Tibial nerve (tissue), 4 donors: Measurements from ENCODE around the gene E2F4. TPM values are rescaled to one million over a fixed set of nuclear protein-coding genes. Genes with fewer than 3 reads are reported as not detected.

Source experiments
- DNase-seq, 2 donors: peaks; one replicate each; pipeline ENCODE4 v3.0.0-alpha.2; 2019; ENCODE audit warnings: low spot score in 2 of 2
- H3K27ac ChIP-seq, 4 donors: fragments of 200-600 bp; sonication (generic) in 3 of 4; one replicate each; pipeline ENCODE4 v1.5.1; 2017 to 2019; ENCODE audit warnings: mild to moderate bottlenecking in 1 of 4
- H3K27me3 ChIP-seq, 2 donors: fragments of 200-600 bp; sonication (generic) in 1 of 2; one replicate each; pipeline versions ENCODE4 v1.5.1 to v1.6.0; 2017 to 2019
- H3K36me3 ChIP-seq, 3 donors: fragments of 200-600 bp; sonication (generic); one replicate each; pipeline ENCODE4 v1.5.1; 2018 to 2019
- H3K4me1 ChIP-seq, 4 donors: fragments of 200-600 bp; sonication (generic) in 3 of 4; one replicate each; pipeline ENCODE4 v1.5.1; 2017 to 2019
- H3K4me3 ChIP-seq, 4 donors: fragments of 200-600 bp; sonication (generic) in 3 of 4; one replicate each; pipeline ENCODE4 v1.5.1; 2017 to 2019; ENCODE audit warnings: mild to moderate bottlenecking in 1 of 4, moderate library complexity in 1 of 4
- H3K9me3 ChIP-seq, 4 donors: fragments of 200-600 bp; sonication (generic) in 3 of 4; one replicate each; pipeline ENCODE4 v1.5.1; 2017 to 2019
- EP300 ChIP-seq, 2 donors: sonication (generic); formaldehyde crosslinking; IDR thresholded peaks; one replicate each; pipeline ENCODE4 v1.6.1; 2017; ENCODE audit warnings: antibody characterized with exemption in 2 of 2, mild to moderate bottlenecking in 1 of 2
- POLR2A ChIP-seq, 2 donors: fragments of 450-650 bp; IDR thresholded peaks; one replicate each; pipeline ENCODE4 v1.6.1; 2017; ENCODE audit warnings: antibody characterized with exemption in 2 of 2, mild to moderate bottlenecking in 2 of 2, moderate library complexity in 2 of 2
- WGBS, 2 donors: methylation state at CpG; one replicate each; pipeline ENCODE4 v1.1.5; 2018; 5-methylcytosine and 5-hydroxymethylcytosine counted together
- total RNA-seq, 4 donors: library from RNA; depleted of rRNA; stranded (reverse); fragments of >200 nt; gene quantifications; one replicate each; pipeline ENCODE4 v1.1.0, GENCODE V29; 2016
- TF ChIP-seq, protein P1 (sequence below), 5 experiments: fragments of 200-600 bp in 3 of 5; fragments of 450-650 bp in 2 of 5; sonication (generic) in 3 of 5; IDR thresholded peaks; one replicate each; pipeline ENCODE4 v1.5.1; 2016 to 2019; ENCODE audit warnings: antibody characterized with exemption in 5 of 5, mild to moderate bottlenecking in 3 of 5, moderate library complexity in 2 of 5

E2F4 gene
- total RNA-seq, 4 donors from 2014 or later: 60.1 to 119 (median 99.8) TPM

DNA sequence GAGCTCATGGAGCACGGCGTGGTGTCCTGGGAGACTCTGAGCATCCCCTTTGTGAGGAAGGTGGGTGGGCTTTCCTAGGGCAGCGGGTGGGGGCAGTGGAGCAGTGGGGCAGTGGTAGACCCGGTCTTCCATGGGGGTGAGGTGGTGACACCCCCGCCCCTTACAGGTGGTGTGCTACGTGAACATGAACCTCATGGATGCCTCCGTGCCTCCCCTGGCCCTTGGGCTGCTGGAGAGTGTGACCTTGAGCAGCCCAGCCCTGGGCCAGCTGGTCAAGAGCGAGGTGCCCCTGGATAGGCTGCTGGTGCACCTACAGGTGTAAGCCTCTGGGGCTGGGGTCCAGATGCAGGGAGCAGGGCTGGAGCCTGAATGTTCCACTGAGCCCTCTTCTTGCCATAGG is 8.5 kb downstream of the E2F4 start:
- peaks cover 0 to 32% (median 13%) of the 10 kb centered on the region in 4 donors for H3K4me1 ChIP-seq
- H3K27ac ChIP-seq: no peak overlapping the region
- peaks cover 0 to 85% (median 16%) of the 10 kb centered on the region in 3 donors for H3K36me3 ChIP-seq
- H3K27me3 ChIP-seq: no peaks in the 10 kb centered on the region
- no peaks in the 10 kb centered on the region for H3K9me3 ChIP-seq
- DNase-seq: no peak
- no peak overlapping the region for H3K4me3 ChIP-seq
- TF ChIP-seq POLR2A (IDR thresholded peaks at IDR 0.05): no peak
- no peak for TF ChIP-seq EP300 (IDR thresholded peaks at IDR 0.05)
- TF ChIP-seq, protein P1, sequence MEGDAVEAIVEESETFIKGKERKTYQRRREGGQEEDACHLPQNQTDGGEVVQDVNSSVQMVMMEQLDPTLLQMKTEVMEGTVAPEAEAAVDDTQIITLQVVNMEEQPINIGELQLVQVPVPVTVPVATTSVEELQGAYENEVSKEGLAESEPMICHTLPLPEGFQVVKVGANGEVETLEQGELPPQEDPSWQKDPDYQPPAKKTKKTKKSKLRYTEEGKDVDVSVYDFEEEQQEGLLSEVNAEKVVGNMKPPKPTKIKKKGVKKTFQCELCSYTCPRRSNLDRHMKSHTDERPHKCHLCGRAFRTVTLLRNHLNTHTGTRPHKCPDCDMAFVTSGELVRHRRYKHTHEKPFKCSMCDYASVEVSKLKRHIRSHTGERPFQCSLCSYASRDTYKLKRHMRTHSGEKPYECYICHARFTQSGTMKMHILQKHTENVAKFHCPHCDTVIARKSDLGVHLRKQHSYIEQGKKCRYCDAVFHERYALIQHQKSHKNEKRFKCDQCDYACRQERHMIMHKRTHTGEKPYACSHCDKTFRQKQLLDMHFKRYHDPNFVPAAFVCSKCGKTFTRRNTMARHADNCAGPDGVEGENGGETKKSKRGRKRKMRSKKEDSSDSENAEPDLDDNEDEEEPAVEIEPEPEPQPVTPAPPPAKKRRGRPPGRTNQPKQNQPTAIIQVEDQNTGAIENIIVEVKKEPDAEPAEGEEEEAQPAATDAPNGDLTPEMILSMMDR (IDR thresholded peaks at IDR 0.05): no peak
- WGBS, 2 donors: 89 to 91% methylated on average over 4 to 5 of the region's 8 CpGs

DNA sequence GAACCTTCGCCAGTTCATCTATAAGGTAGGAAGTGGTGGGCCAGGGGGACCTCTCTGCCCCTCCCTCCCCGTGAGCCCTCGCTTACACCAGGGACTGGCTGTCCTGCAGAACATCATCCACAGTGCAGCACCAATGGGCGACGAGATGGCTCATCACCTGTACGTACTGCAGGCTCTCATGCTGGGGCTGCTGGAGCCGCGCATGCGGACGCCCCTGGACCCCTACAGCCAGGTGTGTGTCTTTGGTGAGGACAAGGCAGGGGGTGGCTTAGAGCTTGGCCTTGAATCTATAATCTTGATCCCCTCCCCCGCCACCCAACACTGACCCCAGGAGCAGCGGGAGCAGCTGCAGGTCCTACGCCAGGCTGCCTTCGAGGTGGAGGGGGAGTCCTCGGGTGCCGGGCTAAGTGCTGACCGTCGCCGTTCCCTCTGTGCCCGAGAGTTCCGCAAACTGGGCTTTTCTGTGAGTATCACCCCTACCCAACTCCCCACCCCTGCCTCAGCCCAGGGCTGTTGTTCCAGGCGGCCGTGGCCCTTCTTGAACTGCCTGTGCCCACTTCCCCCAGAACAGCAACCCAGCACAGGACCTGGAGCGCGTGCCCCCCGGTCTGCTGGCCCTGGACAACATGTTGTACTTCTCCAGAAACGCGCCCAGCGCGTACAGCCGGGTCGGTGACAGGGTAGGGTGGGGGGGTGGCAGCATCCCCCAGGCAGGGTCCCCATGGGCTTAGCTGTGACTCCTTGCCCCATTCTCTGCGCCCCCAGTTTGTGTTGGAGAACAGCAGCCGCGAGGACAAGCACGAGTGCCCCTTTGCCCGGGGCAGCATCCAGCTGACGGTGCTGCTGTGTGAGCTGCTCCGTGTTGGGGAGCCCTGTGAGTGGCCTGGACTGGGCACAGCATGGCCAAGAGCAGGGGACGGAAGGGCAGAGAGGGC is 9.7 kb downstream of the E2F4 start:
- no peak overlapping the region for H3K4me3 ChIP-seq
- DNase-seq: no peak
- H3K4me1 ChIP-seq: peaks cover 0 to 32% (median 13%) of the 10 kb centered on the region in 4 donors
- H3K27me3 ChIP-seq: no peaks in the 10 kb centered on the region
- WGBS, 2 donors: 89 to 90% methylated on average over 28 to 40 of the region's 40 CpGs
- no peak overlapping the region for H3K27ac ChIP-seq
- peaks cover 0 to 85% (median 11%) of the 10 kb centered on the region in 3 donors for H3K36me3 ChIP-seq
- no peaks in the 10 kb centered on the region for H3K9me3 ChIP-seq
- no peak for TF ChIP-seq POLR2A (IDR thresholded peaks at IDR 0.05)
- TF ChIP-seq EP300 (IDR thresholded peaks at IDR 0.05): no peak
- TF ChIP-seq, protein P1 (IDR thresholded peaks at IDR 0.05): no peak

GRCh38 chr16:67202426-67202825 is 10.5 kb downstream of the E2F4 start:
- peaks cover 0 to 84% (median 4%) of the 10 kb centered on the region in 3 donors for H3K36me3 ChIP-seq
- TF ChIP-seq, protein P1 (IDR thresholded peaks at IDR 0.05): no peak
- peaks cover 0 to 27% (median 13%) of the 10 kb centered on the region in 4 donors for H3K4me1 ChIP-seq
- H3K9me3 ChIP-seq: no peaks in the 10 kb centered on the region
- WGBS, 2 donors: 88 to 90% methylated on average over 6 to 10 of the region's 12 CpGs
- no peaks in the 10 kb centered on the region for H3K27me3 ChIP-seq
- DNase-seq: no peak
- H3K27ac ChIP-seq: no peak overlapping the region
- no peak overlapping the region for H3K4me3 ChIP-seq

DNA sequence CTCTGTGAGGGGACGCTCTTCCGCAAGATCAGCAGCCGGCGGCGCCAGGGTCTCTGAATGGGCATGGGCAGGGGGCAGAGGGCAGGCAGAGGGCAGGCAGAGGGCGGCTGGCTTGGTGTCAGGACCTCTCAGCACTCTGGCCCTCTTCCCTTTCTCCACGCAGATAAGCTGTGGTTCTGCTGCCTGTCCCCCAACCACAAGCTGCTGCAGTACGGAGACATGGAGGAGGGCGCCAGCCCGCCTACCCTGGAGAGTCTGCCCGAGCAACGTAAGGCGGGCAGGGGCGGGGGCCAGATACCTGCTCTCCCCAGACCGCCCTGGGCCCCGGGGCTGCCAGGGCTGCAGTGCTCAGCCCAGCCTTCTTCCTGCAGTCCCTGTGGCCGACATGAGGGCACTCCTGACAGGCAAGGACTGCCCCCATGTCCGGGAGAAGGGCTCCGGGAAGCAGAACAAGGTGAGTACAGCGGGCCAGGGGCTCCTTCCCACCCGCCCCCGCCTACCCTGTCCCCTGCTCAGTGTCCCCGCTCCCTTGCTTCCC is 11.1 kb downstream of the E2F4 start:
- Histone ChIP-seq H3K27me3 (no peaks in the 10 kb centered on the region), H3K4me3 (no peak overlapping the region), H3K4me1 (peaks cover 0 to 21% (median 11%) of the 10 kb centered on the region in 4 donors), H3K36me3 (peaks cover 0 to 84% (median 0%) of the 10 kb centered on the region in 3 donors), H3K9me3 (no peaks in the 10 kb centered on the region), H3K27ac (no peak overlapping the region)
- TF ChIP-seq, protein P1 (IDR thresholded peaks at IDR 0.05): no peak
- no peak for TF ChIP-seq POLR2A (IDR thresholded peaks at IDR 0.05)
- TF ChIP-seq EP300 (IDR thresholded peaks at IDR 0.05): no peak
- WGBS, 2 donors: 81 to 85% methylated on average over 16 to 22 of the region's 23 CpGs
- no peak for DNase-seq

DNA sequence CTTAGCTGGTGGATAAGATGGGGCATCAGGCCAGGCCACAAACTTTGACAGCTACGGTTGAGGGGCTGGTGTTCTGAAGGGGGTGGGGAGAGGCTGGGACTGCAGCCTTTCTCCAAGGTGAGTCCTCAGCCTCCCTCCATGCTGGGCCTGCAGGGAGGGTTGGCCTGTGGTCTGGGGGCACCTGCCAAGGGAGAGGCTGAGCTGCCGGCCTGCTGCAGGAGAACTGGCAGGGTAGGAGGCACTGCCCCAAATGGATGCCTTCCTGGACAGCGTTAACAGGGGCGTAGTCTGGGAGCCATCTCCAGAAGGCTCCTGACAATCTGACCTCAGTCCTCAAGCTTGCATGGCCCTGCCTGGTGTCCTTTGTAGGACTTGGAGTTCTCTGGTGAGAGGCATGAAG is 12.1 kb downstream of the E2F4 start:
- Histone ChIP-seq H3K27ac (no peak overlapping the region), H3K36me3 (peaks cover 0 to 87% (median 0%) of the 10 kb centered on the region in 3 donors), H3K4me1 (peaks cover 0 to 10% (median 5%) of the 10 kb centered on the region in 4 donors), H3K27me3 (no peaks in the 10 kb centered on the region), H3K9me3 (no peaks in the 10 kb centered on the region), H3K4me3 (no peak overlapping the region)
- no peak for DNase-seq
- 76 to 78% methylated on average over 4 of the region's 4 CpGs for WGBS, 2 donors
- TF ChIP-seq, protein P1 (IDR thresholded peaks at IDR 0.05): no peak
